ENCODE data around the gene TAF1B.

GRCh38 chr2:9809064-9809356, 34.3 kb upstream of the TAF1B start:
- TF ChIP-seq CTCF (IDR thresholded peaks at IDR 0.05): no peak
- no peak for TF ChIP-seq POLR2A (IDR thresholded peaks at IDR 0.05)

Measured in esophagus squamous epithelium (tissue), 4 donors.